ENCODE results near the gene CGB7. TPM values are rescaled to one million over a fixed set of nuclear protein-coding genes. Genes with fewer than 3 reads are reported as not detected.

The CGB7 gene
- total and polyA plus RNA-seq, 9 of the 15 experiments (the other 6 are each of a cell fraction or from before 2014, with no cell fraction given), result not detected

DNA sequence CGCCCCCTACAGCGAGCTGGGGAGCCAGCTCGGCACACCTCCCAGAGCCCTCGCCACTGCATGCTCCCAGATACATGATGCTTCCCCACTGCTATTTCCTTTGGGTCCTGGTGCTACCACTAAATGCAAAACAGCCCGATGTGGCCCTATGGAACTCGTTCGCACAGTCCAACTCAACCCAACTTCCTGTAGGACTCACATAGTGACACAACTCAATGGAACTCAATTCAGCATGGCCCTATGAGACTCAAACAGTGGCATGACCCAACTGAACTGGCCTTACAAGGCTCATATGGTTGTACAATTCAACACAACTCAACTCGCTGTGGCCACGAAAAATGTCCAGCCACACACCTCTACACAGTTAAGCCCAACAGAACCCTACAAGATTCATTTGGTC lies 11.5 kb upstream of the CGB7 start:
- WGBS (ENCODE audit: insufficient coverage, low coverage, missing lambda C conversion rate), result 12% methylated on average over 9 of the region's 9 CpGs
- no peaks in the 10 kb centered on the region for H3K36me3 ChIP-seq (ENCODE audit: control insufficient read depth, insufficient read depth, low read length)
- no peak for ATAC-seq
- no peak for DNase-seq (ENCODE audit: extremely low read depth in 1 of 4, low spot score in 3 of 4)
- BruUV-seq (replicated peaks), result no TSS peak
- no peaks in the 10 kb centered on the region for H4K20me1 ChIP-seq (replicated peaks; ENCODE audit: control insufficient read depth, insufficient read depth, low read length)
- no peaks in the 10 kb centered on the region for H3K9me3 ChIP-seq (replicated peaks; ENCODE audit: control insufficient read depth, insufficient read depth, low read depth, low read length)
- ChIA-PET POLR2A (interaction anchor here (1.6 kb wide), 1 partner anchor 8 kb away, joined by 4 read pairs; no protein-coding TSS in a partner anchor), CTCF (ENCODE audit: low intra/inter-chr PET ratio) (no interaction called here)
- TF ChIP-seq, protein P1, sequence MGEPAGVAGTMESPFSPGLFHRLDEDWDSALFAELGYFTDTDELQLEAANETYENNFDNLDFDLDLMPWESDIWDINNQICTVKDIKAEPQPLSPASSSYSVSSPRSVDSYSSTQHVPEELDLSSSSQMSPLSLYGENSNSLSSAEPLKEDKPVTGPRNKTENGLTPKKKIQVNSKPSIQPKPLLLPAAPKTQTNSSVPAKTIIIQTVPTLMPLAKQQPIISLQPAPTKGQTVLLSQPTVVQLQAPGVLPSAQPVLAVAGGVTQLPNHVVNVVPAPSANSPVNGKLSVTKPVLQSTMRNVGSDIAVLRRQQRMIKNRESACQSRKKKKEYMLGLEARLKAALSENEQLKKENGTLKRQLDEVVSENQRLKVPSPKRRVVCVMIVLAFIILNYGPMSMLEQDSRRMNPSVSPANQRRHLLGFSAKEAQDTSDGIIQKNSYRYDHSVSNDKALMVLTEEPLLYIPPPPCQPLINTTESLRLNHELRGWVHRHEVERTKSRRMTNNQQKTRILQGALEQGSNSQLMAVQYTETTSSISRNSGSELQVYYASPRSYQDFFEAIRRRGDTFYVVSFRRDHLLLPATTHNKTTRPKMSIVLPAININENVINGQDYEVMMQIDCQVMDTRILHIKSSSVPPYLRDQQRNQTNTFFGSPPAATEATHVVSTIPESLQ (CRISPR knock-in tag; IDR thresholded peaks at IDR 0.05), result no peak
- TF ChIP-seq, protein P2, sequence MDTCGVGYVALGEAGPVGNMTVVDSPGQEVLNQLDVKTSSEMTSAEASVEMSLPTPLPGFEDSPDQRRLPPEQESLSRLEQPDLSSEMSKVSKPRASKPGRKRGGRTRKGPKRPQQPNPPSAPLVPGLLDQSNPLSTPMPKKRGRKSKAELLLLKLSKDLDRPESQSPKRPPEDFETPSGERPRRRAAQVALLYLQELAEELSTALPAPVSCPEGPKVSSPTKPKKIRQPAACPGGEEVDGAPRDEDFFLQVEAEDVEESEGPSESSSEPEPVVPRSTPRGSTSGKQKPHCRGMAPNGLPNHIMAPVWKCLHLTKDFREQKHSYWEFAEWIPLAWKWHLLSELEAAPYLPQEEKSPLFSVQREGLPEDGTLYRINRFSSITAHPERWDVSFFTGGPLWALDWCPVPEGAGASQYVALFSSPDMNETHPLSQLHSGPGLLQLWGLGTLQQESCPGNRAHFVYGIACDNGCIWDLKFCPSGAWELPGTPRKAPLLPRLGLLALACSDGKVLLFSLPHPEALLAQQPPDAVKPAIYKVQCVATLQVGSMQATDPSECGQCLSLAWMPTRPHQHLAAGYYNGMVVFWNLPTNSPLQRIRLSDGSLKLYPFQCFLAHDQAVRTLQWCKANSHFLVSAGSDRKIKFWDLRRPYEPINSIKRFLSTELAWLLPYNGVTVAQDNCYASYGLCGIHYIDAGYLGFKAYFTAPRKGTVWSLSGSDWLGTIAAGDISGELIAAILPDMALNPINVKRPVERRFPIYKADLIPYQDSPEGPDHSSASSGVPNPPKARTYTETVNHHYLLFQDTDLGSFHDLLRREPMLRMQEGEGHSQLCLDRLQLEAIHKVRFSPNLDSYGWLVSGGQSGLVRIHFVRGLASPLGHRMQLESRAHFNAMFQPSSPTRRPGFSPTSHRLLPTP (IDR thresholded peaks at IDR 0.05; ENCODE audit: borderline replicate concordance, extremely low read depth, insufficient read length), result no peak
- TF ChIP-seq HIVEP1 (CRISPR knock-in tag; IDR thresholded peaks at IDR 0.05), result no peak
- TF ChIP-seq PTTG1 (tag; IDR thresholded peaks at IDR 0.05; ENCODE audit: low read depth), result no peak
- no peak for TF ChIP-seq ZNF212 (CRISPR knock-in tag; IDR thresholded peaks at IDR 0.05)
- TF ChIP-seq CBFA2T2 (conservative IDR thresholded peaks at IDR 0.05), result no peak
- TF ChIP-seq CREB3L1 (IDR thresholded peaks at IDR 0.05; ENCODE audit: borderline replicate concordance, low read depth), result no peak
- TF ChIP-seq, protein P3, sequence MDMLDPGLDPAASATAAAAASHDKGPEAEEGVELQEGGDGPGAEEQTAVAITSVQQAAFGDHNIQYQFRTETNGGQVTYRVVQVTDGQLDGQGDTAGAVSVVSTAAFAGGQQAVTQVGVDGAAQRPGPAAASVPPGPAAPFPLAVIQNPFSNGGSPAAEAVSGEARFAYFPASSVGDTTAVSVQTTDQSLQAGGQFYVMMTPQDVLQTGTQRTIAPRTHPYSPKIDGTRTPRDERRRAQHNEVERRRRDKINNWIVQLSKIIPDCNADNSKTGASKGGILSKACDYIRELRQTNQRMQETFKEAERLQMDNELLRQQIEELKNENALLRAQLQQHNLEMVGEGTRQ (CRISPR knock-in tag; IDR thresholded peaks at IDR 0.05), result no peak
- H3K27me3 ChIP-seq (ENCODE audit: control insufficient read depth in 2 of 2, insufficient read depth in 2 of 2, low read length in 2 of 2), result peaks cover 17 to 47% of the 10 kb centered on the region in 2 experiments; a peak in 4 of 5 replicates
- H3K9ac ChIP-seq (ENCODE audit: insufficient read depth in 1 of 2, low read depth in 2 of 2, low read length in 2 of 2), result no peak overlapping the region
- no peak overlapping the region for H3K4me3 ChIP-seq
- in situ Hi-C loops (cut with MboI) (no loop called here), intact Hi-C loops (cut with micrococcal nuclease) (no loop called here)
- FAIRE-seq, result no peak
- H3K4me2 ChIP-seq (ENCODE audit: insufficient read depth, low read length), result no peak overlapping the region
- no peak overlapping the region for H2AFZ ChIP-seq (ENCODE audit: low read depth, low read length)
- H3K79me2 ChIP-seq (ENCODE audit: control insufficient read depth, insufficient read depth, low read length), result no peaks in the 10 kb centered on the region
- peaks cover 4 to 44% of the 10 kb centered on the region in 2 experiments for H3K4me1 ChIP-seq (replicated peaks in 1 of 2; ENCODE audit: control insufficient read depth in 2 of 2, insufficient read depth in 2 of 2, low read length in 2 of 2)
- no peaks in the 10 kb centered on the region for H3K9me1 ChIP-seq (ENCODE audit: control insufficient read depth, insufficient read depth, low read length)
- H3K27ac ChIP-seq (ENCODE audit: extremely low read depth, low read depth, low read length), result no peak overlapping the region
